HFF-Myc (cell line): ENCODE data around the gene MORN1.
"Not testable (repeated sequence)": the region's sequence is repeated elsewhere in the genome, so short reads cannot be mapped to it uniquely, and the experiment has no call there.

Experiments used
- DNase-seq: peaks from one replicate; pipeline ENCODE4 v3.0.0-alpha.2; 2011; ENCODE audit warnings: low read depth; ENCODE audit errors: extremely low read depth
- H3K4me3 ChIP-seq: replicated peaks from 2 replicates; pipeline ENCODE4 v1.5.1; 2011; ENCODE audit warnings: low read depth, mild to moderate bottlenecking, control low read depth, low read length
- TF ChIP-seq, protein P1 (sequence below): IDR thresholded peaks from 2 replicates; pipeline ENCODE4 v1.5.1; 2012; ENCODE audit warnings: mild to moderate bottlenecking, low read depth, low read length, control low read depth; ENCODE audit errors: missing control alignments

The MORN1 gene

GRCh38 chr1:2299131-2299627 lies 92.2 kb downstream of the MORN1 start:
- no peak for DNase-seq
- no peak overlapping the region for H3K4me3 ChIP-seq
- TF ChIP-seq, protein P1, sequence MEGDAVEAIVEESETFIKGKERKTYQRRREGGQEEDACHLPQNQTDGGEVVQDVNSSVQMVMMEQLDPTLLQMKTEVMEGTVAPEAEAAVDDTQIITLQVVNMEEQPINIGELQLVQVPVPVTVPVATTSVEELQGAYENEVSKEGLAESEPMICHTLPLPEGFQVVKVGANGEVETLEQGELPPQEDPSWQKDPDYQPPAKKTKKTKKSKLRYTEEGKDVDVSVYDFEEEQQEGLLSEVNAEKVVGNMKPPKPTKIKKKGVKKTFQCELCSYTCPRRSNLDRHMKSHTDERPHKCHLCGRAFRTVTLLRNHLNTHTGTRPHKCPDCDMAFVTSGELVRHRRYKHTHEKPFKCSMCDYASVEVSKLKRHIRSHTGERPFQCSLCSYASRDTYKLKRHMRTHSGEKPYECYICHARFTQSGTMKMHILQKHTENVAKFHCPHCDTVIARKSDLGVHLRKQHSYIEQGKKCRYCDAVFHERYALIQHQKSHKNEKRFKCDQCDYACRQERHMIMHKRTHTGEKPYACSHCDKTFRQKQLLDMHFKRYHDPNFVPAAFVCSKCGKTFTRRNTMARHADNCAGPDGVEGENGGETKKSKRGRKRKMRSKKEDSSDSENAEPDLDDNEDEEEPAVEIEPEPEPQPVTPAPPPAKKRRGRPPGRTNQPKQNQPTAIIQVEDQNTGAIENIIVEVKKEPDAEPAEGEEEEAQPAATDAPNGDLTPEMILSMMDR: no peak

DNA sequence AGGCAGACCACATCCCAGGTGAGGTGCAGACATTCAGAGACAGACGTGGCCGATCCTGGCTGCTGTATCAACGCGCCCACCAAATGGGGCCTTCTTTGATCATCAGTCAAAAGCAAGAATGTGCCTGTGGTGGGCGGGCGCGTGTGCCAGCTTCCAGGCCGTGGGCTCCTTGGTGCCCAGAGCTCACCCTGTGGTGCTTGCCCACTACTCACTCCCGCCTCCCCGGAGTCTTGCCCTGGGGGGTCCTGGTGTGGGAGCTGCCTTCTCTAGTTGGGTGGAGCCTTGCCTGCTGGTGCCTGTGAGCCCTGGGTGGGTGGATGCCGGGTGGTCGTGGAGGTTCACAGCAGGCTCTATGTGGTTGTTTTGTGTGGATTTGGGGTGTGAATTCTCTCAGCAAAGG lies 92.7 kb downstream of the MORN1 start:
- TF ChIP-seq, protein P1: no peak

GRCh38 chr1:2297246-2298011 lies 93.9 kb downstream of the MORN1 start:
- H3K4me3 ChIP-seq: no peak overlapping the region
- TF ChIP-seq, protein P1: no peak
- DNase-seq: no peak

More for the DNA sequence above, 92.7 kb downstream of the MORN1 start:
- no peak for DNase-seq
- H3K4me3 ChIP-seq: no peak overlapping the region

- TF ChIP-seq, protein P1: no peak
- DNase-seq: no peak
Observed at GRCh38 chr1:2296614-2297013, 94.7 kb downstream of the MORN1 start.

DNA sequence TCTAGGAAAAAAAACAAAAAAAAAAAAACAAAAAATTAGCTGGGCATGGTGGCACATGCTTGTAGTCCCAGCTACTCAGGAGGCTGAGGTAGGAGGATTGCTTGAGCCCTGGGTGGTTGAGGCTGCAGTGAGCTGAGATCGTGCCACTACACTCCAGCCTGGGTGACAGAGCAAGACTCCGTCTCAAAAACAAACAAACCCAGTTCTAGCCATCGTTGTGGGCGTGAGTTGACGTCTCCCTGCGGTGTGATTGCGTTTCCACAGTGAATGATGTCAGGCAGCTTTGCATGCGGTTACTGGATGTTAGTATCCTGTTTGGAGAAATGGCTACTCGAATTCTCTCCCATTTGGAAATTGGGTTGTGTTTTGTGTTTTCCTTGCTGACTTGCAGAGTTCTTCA lies 95.1 kb downstream of the MORN1 start:
- not testable (repeated sequence) for H3K4me3 ChIP-seq, DNase-seq

More at GRCh38 chr1:2296614-2297013, 94.7 kb downstream of the MORN1 start:
- H3K4me3 ChIP-seq: no peak overlapping the region

- no peak for DNase-seq
- H3K4me3 ChIP-seq: no peak overlapping the region
- TF ChIP-seq, protein P1: no peak
Observed at GRCh38 chr1:2295526-2295925, 95.8 kb downstream of the MORN1 start.

DNA sequence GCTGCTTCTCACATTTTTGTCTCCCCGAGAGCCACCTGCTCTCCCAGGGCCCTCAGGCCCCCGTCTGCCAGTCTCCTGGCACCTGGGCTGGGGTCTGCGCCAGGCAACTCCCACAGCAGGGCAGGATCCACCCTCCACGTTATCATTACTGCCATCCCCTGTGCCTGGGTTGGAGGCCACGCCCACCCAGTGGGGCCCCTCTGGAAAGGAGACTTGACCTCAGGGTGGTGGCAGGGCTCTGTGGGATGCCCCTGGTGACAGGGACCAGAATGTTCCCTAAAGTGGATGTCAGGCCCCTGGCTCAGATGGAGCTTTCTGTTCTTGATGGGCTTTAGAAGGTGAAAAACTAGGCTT lies 96.7 kb downstream of the MORN1 start:
- TF ChIP-seq, protein P1: no peak
- H3K4me3 ChIP-seq: no peak overlapping the region
- no peak for DNase-seq
